DOHH2 (cell line): ENCODE results near the gene SPTBN1.

ENCODE experiments used
- EZH2phosphoT487 ChIP-seq: fragments of 200-600 bp; sonication (generic); IDR thresholded peaks from 2 replicates; pipeline ENCODE4 v1.6.1; 2017; ENCODE audit warnings: borderline replicate concordance, mild to moderate bottlenecking, antibody characterized with exemption, low read length, moderate library complexity, mixed read lengths
- TF ChIP-seq, protein P1 (sequence below): fragments of 200-600 bp; sonication (generic); IDR thresholded peaks from one replicate; pipeline ENCODE4 v1.5.1; 2014; ENCODE audit warnings: antibody characterized with exemption, mild to moderate bottlenecking, low read depth, low read length; ENCODE audit not compliant: poor library complexity, severe bottlenecking

DNA sequence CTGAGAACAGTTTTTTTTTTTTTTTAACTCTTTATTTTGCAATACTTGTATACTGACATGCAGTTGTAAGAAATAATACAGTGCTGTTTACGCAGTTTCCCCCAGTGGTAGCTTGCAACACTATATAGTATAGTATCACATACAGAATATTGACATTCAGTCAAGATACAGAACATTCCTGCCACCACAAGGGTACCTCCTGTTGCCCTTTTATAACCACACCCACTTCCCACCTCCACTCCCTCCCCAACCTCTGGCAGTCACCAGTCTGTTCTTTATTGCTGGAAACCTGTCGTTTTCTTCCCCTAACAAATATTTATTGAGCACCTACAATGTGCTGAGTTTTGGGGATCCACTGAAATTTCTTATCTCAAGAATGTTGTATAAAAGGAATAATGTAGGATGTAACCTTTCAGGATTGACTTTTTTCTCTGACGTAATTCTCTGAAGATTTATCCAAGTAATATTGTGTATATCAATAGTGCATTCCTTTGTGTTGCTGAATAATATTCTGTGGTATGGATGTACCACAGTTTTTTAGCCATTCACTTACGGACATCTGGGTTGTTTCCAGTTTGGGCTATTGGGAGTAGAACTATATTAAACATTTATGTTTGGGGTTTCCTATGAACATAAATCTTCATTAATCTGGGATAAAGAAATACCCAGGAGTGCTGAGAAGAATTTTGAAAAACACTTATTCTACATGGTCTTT, 215.9 kb downstream of the SPTBN1 start:
- TF ChIP-seq, protein P1, sequence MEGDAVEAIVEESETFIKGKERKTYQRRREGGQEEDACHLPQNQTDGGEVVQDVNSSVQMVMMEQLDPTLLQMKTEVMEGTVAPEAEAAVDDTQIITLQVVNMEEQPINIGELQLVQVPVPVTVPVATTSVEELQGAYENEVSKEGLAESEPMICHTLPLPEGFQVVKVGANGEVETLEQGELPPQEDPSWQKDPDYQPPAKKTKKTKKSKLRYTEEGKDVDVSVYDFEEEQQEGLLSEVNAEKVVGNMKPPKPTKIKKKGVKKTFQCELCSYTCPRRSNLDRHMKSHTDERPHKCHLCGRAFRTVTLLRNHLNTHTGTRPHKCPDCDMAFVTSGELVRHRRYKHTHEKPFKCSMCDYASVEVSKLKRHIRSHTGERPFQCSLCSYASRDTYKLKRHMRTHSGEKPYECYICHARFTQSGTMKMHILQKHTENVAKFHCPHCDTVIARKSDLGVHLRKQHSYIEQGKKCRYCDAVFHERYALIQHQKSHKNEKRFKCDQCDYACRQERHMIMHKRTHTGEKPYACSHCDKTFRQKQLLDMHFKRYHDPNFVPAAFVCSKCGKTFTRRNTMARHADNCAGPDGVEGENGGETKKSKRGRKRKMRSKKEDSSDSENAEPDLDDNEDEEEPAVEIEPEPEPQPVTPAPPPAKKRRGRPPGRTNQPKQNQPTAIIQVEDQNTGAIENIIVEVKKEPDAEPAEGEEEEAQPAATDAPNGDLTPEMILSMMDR, result no peak
- no peak for TF ChIP-seq EZH2phosphoT487
